ENCODE results near the gene LGSN.
"Not testable (repeated sequence)": the region's sequence is repeated elsewhere in the genome, so short reads cannot be mapped to it uniquely, and the experiment has no call there.

LGSN gene

GRCh38 chr6:63319939-63320338 lies at the start of gene LGSN:
Gene LGSN, minus strand, starts transcription at chr6:63319983. Its CDS starts 40 bp downstream, at chr6:63319943.
- DNase-seq, result no peak

GRCh38 chr6:63368347-63368746 lies 48.6 kb upstream of the LGSN start:
- no peak for DNase-seq

- DNase-seq, result not testable (repeated sequence)
These were observed 42.8 kb upstream of the LGSN start for GRCh38 chr6:63362500-63363120.

GRCh38 chr6:63357384-63357783 lies 37.6 kb upstream of the LGSN start:
- not testable (repeated sequence) for DNase-seq

GRCh38 chr6:63355632-63356031 lies 35.8 kb upstream of the LGSN start:
- DNase-seq, result no peak

GRCh38 chr6:63353286-63353630 lies 33.5 kb upstream of the LGSN start:
- DNase-seq, result no peak

- no peak for DNase-seq
These were observed 32.9 kb upstream of the LGSN start for GRCh38 chr6:63352544-63353285.

- DNase-seq, result no peak
These were observed 32.3 kb upstream of the LGSN start for GRCh38 chr6:63352069-63352543.

GRCh38 chr6:63349401-63349800 lies 29.6 kb upstream of the LGSN start:
- DNase-seq, result no peak

- no peak for DNase-seq
These were observed 29.1 kb upstream of the LGSN start for GRCh38 chr6:63348836-63349235.

- DNase-seq, result no peak
These were observed 27.8 kb upstream of the LGSN start for GRCh38 chr6:63347599-63347998.

- no peak for DNase-seq
These were observed 26.5 kb upstream of the LGSN start for GRCh38 chr6:63346217-63346835.

GRCh38 chr6:63340351-63340750 lies 20.6 kb upstream of the LGSN start:
- no peak for DNase-seq

- not testable (repeated sequence) for DNase-seq
These were observed 14.9 kb upstream of the LGSN start for GRCh38 chr6:63334652-63335051.

GRCh38 chr6:63333440-63333839 lies 13.7 kb upstream of the LGSN start:
- DNase-seq, result no peak

GRCh38 chr6:63326630-63327029 lies 6.8 kb upstream of the LGSN start:
- DNase-seq, result not testable (repeated sequence)

GRCh38 chr6:63322981-63323380 lies 3.2 kb upstream of the LGSN start:
- DNase-seq, result no peak

- no peak for DNase-seq
These were observed 2.0 kb upstream of the LGSN start for GRCh38 chr6:63321821-63322220.

GRCh38 chr6:63317641-63318040 lies 2.1 kb downstream of the LGSN start:
- DNase-seq, result no peak

- DNase-seq, result no peak
These were observed 3.7 kb downstream of the LGSN start for GRCh38 chr6:63316113-63316512.

- no peak for DNase-seq
These were observed 6.7 kb downstream of the LGSN start for GRCh38 chr6:63313111-63313510.

- no peak for DNase-seq
These were observed 12.1 kb downstream of the LGSN start for GRCh38 chr6:63307581-63308246.

- no peak for DNase-seq
These were observed 13.4 kb downstream of the LGSN start for GRCh38 chr6:63306420-63306819.

GRCh38 chr6:63305277-63305676 lies 14.5 kb downstream of the LGSN start:
- no peak for DNase-seq

Measured in NK-92 treated with Interleukin-12 subunit alpha and Interleukin-12 subunit beta, amount 100 ng/mL, for 24 hours (cell line).